ENCODE measurements around the gene SLC23A2. TPM values are rescaled to one million over a fixed set of nuclear protein-coding genes. Genes with fewer than 3 reads are reported as not detected.
A peak's percentile ranks its signal among the peaks of the same experiment; 100 is the strongest.

SLC23A2 gene
- total and polyA plus RNA-seq, 12 donors = 51.0 to 294 (median 145) TPM

- Histone ChIP-seq H3K36me3 (replicated peaks in 1 of 2) (peaks cover 0 to 56% of the 10 kb centered on the region in 2 donors), H3K9me3 (replicated peaks in 1 of 3) (no peaks in the 10 kb centered on the region), H3K4me3 (no peak overlapping the region), H3K27ac (peak overlapping the region in 1 of 5 donors; percentile 49), H3K4me1 (replicated peaks in 1 of 2) (no peaks in the 10 kb centered on the region), H3K27me3 (no peaks in the 10 kb centered on the region)
- peak in 1 of 7 donors; percentile 13 for DNase-seq
- no peak for TF ChIP-seq POLR2A (IDR thresholded peaks at IDR 0.05)
- TF ChIP-seq, protein P1, sequence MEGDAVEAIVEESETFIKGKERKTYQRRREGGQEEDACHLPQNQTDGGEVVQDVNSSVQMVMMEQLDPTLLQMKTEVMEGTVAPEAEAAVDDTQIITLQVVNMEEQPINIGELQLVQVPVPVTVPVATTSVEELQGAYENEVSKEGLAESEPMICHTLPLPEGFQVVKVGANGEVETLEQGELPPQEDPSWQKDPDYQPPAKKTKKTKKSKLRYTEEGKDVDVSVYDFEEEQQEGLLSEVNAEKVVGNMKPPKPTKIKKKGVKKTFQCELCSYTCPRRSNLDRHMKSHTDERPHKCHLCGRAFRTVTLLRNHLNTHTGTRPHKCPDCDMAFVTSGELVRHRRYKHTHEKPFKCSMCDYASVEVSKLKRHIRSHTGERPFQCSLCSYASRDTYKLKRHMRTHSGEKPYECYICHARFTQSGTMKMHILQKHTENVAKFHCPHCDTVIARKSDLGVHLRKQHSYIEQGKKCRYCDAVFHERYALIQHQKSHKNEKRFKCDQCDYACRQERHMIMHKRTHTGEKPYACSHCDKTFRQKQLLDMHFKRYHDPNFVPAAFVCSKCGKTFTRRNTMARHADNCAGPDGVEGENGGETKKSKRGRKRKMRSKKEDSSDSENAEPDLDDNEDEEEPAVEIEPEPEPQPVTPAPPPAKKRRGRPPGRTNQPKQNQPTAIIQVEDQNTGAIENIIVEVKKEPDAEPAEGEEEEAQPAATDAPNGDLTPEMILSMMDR (IDR thresholded peaks at IDR 0.05) = no peak
- WGBS, 4 donors = 82 to 94% (median 88%) methylated on average over 2 of the region's 2 CpGs; no CpG with 5 or more reads in 1 of the 4 donors
- intact Hi-C loops (cut with DNase I) = loop anchor here in 1 of 2 donors (10.0 kb wide), 1 partner anchor 61 kb away; no protein-coding TSS in a partner anchor
Measured at GRCh38 chr20:4873396-4873795, 127.9 kb downstream of the SLC23A2 start.

GRCh38 chr20:4871486-4871885, 129.8 kb downstream of the SLC23A2 start:
- Histone ChIP-seq H3K9me3 (replicated peaks in 1 of 3) (no peaks in the 10 kb centered on the region), H3K36me3 (replicated peaks in 1 of 2) (peaks cover 0 to 67% of the 10 kb centered on the region in 2 donors), H3K27ac (peak overlapping the region in 2 of 5 donors; percentile 13 to 60), H3K4me1 (replicated peaks in 1 of 2) (no peaks in the 10 kb centered on the region), H3K27me3 (no peaks in the 10 kb centered on the region), H3K4me3 (no peak overlapping the region)
- DNase-seq = peak in 2 of 7 donors; percentile 20 to 39
- TF ChIP-seq, protein P1 (IDR thresholded peaks at IDR 0.05) = no peak
- no peak for TF ChIP-seq POLR2A (IDR thresholded peaks at IDR 0.05)
- intact Hi-C loops (cut with DNase I) = loop anchor here in 1 of 2 donors (10.0 kb wide), 1 partner anchor 63 kb away; no protein-coding TSS in a partner anchor
- 86 to 93% (median 87%) methylated on average over 6 of the region's 6 CpGs for WGBS, 4 donors

- TF ChIP-seq POLR2A (IDR thresholded peaks at IDR 0.05) = no peak
- TF ChIP-seq, protein P1 (IDR thresholded peaks at IDR 0.05) = no peak
- intact Hi-C loops (cut with DNase I) = loop anchor here in 1 of 2 donors (10.0 kb wide), 1 partner anchor 64 kb away; no protein-coding TSS in a partner anchor
- no peaks in the 10 kb centered on the region for H3K4me1 ChIP-seq (replicated peaks in 1 of 2)
- H3K4me3 ChIP-seq = no peak overlapping the region
- DNase-seq = no peak
- H3K27me3 ChIP-seq = no peaks in the 10 kb centered on the region
- no peaks in the 10 kb centered on the region for H3K9me3 ChIP-seq (replicated peaks in 1 of 3)
- H3K36me3 ChIP-seq (replicated peaks in 1 of 2) = peaks cover 0 to 73% of the 10 kb centered on the region in 2 donors
- peak overlapping the region in 2 of 5 donors; percentile 13 to 60 for H3K27ac ChIP-seq
- 65 to 79% (median 71%) methylated on average over 5 of the region's 5 CpGs for WGBS, 4 donors
Measured at GRCh38 chr20:4870906-4871305, 130.4 kb downstream of the SLC23A2 start.

DNA sequence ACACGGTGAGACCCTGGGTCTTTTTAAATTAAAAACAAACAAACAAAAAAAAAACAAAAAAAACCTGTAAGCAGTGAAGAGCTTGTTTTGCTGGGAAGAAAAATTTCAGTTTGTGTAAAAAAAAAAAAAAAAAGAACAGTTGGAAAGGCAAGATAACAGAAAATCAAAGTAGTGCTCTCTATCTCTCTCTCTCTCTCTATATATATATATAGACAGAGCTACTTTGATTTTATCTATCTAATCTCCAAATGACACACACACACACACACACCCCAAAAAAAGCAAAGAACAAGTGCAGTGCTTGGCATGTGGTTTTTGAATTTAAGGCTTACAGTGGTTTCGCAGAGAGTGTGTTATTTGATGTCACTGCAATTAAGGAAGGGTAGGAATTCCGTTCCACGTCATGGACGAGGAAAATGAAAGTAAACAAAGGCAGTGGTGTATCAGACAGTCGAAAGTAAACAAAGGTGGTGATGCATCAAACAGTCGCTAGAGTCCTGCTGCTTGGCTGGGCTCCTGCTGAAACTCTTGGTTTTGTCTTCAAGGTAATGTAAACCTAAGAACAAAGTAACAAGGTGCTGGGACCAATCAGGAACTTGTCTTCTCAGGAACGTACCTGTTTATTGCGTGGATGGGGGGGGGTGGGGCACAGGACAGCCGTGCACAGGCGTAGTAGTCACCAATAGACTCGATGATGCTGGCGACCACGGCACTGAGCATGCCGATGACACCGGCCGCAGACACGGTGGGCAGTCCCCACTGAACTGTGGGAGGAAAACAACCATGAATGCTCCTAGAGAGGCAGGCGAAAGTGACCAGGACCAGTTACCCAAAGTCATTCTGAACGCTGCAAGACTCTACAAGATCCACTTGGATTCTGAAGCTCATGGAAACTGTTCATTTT, 131.8 kb downstream of the SLC23A2 start:
- Histone ChIP-seq H3K36me3 (replicated peaks in 1 of 2) (peaks cover 0 to 79% of the 10 kb centered on the region in 2 donors), H3K4me1 (replicated peaks in 1 of 2) (no peaks in the 10 kb centered on the region), H3K9me3 (replicated peaks in 1 of 3) (no peaks in the 10 kb centered on the region), H3K27ac (peak overlapping the region in 2 of 5 donors; percentile 13 to 42), H3K27me3 (no peaks in the 10 kb centered on the region), H3K4me3 (no peak overlapping the region)
- DNase-seq = peak in 3 of 7 donors; percentile 21 to 57 (median 26)
- TF ChIP-seq, protein P1 (IDR thresholded peaks at IDR 0.05) = no peak
- no peak for TF ChIP-seq POLR2A (IDR thresholded peaks at IDR 0.05)
- intact Hi-C loops (cut with DNase I) = loop anchor here in 1 of 2 donors (10.0 kb wide), 1 partner anchor 65 kb away; no protein-coding TSS in a partner anchor
- WGBS, 4 donors = 70 to 76% (median 71%) methylated on average over 19 to 20 of the region's 20 CpGs
